Measurements from ENCODE around the gene ZNF32.
"Not testable (repeated sequence)": the region's sequence is repeated elsewhere in the genome, so short reads cannot be mapped to it uniquely, and the experiment has no call there.

Gene ZNF32

DNA sequence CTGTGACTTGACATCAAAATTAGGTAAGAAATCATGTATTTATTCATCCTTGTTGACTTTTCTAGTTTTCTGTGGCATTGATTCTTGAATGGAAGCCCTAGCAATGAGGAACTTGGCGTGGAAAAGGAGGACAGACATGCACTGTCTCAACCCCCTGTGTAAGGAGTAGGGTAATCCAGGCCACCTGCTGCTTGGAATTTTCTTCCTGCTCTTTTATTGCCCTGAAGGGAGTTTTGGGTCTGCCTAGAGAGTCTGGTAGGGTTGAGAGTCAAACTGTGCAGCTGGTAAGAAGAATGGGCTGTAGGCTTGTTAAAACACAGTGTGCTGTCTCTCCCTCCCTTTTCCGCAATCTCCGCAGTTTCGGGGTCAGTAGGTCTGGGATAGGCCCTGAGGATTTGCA is 19.7 kb downstream of the ZNF32 start:
- Histone ChIP-seq H3K4me1 (ENCODE audit: insufficient read depth, low read length) (no peaks in the 10 kb centered on the region), H3K9ac (ENCODE audit: low read depth, low read length) (no peak overlapping the region), H3K9me3 (ENCODE audit: insufficient read depth, low read depth, low read length) (no peaks in the 10 kb centered on the region), H3K36me3 (ENCODE audit: insufficient read depth, low read length) (no peaks in the 10 kb centered on the region), H3K4me3 (ENCODE audit: low read length) (no peak overlapping the region), H3K27ac (ENCODE audit: low read depth, low read length) (no peak overlapping the region), H3K27me3 (ENCODE audit: insufficient read depth, low read length) (no peaks in the 10 kb centered on the region)
- WGBS = 91% methylated on average over 4 of the region's 4 CpGs

DNA sequence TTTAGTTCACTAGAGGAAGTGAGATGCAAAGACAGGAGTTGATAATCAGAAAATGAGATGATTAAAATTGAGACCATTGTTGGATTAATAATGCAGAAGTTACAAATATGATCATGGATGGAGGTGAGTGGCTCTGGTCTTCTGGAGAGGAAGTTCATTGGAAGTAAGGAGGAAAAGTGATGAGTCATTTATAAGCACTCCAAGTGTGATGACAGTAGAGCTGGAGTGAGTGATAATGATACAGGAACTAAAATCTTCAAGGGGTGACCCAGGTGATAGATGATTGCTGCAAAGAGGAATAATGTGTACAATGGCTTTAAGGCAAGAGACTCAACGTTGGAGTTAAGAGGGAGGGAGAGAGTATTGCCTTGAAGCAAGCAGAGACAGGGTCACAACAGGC is 20.7 kb downstream of the ZNF32 start:
- no peaks in the 10 kb centered on the region for H3K27me3 ChIP-seq (ENCODE audit: insufficient read depth, low read length)
- no peaks in the 10 kb centered on the region for H3K4me1 ChIP-seq (ENCODE audit: insufficient read depth, low read length)
- 72% methylated on average over 1 of the region's 1 CpG for WGBS
- no peaks in the 10 kb centered on the region for H3K36me3 ChIP-seq (ENCODE audit: insufficient read depth, low read length)
- no peak overlapping the region for H3K4me3 ChIP-seq (ENCODE audit: low read length)
- H3K9ac ChIP-seq (ENCODE audit: low read depth, low read length) = no peak overlapping the region
- no peaks in the 10 kb centered on the region for H3K9me3 ChIP-seq (ENCODE audit: insufficient read depth, low read depth, low read length)
- no peak overlapping the region for H3K27ac ChIP-seq (ENCODE audit: low read depth, low read length)

DNA sequence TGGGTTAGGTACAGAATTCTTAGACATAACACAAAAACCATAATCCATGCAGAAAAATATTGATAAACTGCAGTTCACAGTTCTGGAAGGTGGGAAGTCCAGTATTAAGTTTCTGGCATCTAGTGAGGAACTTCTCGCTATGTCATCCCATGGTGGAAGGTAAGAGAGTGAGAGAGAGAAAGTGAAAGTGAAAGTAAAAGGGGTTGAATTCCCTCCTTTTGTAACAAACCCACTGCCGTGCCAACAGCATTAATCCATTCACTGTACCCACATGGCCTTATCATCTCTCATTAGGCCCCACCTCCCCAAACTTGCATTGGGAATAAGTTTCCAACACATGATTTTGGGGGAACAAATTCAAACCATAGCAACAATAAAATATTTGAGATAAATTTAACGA is 25.3 kb downstream of the ZNF32 start:
- WGBS = 93% methylated on average over 2 of the region's 3 CpGs
- Histone ChIP-seq H3K27ac (ENCODE audit: low read depth, low read length) (no peak overlapping the region), H3K36me3 (ENCODE audit: insufficient read depth, low read length) (no peaks in the 10 kb centered on the region), H3K4me3 (ENCODE audit: low read length) (no peak overlapping the region), H3K4me1 (ENCODE audit: insufficient read depth, low read length) (no peaks in the 10 kb centered on the region), H3K9me3 (ENCODE audit: insufficient read depth, low read depth, low read length) (peaks cover 19% of the 10 kb centered on the region; the same call in 1 of the 2 replicates), H3K27me3 (ENCODE audit: insufficient read depth, low read length) (no peaks in the 10 kb centered on the region), H3K9ac (ENCODE audit: low read depth, low read length) (no peak overlapping the region)

GRCh38 chr10:43622038-43622437 is 26.6 kb downstream of the ZNF32 start:
- Histone ChIP-seq H3K9me3 (ENCODE audit: insufficient read depth, low read depth, low read length) (peaks cover 30% of the 10 kb centered on the region), H3K9ac (ENCODE audit: low read depth, low read length) (no peak overlapping the region), H3K4me3 (ENCODE audit: low read length) (no peak overlapping the region), H3K4me1 (ENCODE audit: insufficient read depth, low read length) (no peaks in the 10 kb centered on the region), H3K27ac (ENCODE audit: low read depth, low read length) (no peak overlapping the region), H3K27me3 (ENCODE audit: insufficient read depth, low read length) (no peaks in the 10 kb centered on the region), H3K36me3 (ENCODE audit: insufficient read depth, low read length) (peaks cover 5% of the 10 kb centered on the region)
- WGBS = 88% methylated on average over 2 of the region's 2 CpGs

GRCh38 chr10:43619368-43619767 is 29.3 kb downstream of the ZNF32 start:
- no peak overlapping the region for H3K9ac ChIP-seq (ENCODE audit: low read depth, low read length)
- H3K4me1 ChIP-seq (ENCODE audit: insufficient read depth, low read length) = no peaks in the 10 kb centered on the region
- H3K4me3 ChIP-seq (ENCODE audit: low read length) = no peak overlapping the region
- H3K36me3 ChIP-seq (ENCODE audit: insufficient read depth, low read length) = peaks cover 31% of the 10 kb centered on the region
- WGBS = 88% methylated on average over 2 of the region's 2 CpGs
- no peak overlapping the region for H3K27ac ChIP-seq (ENCODE audit: low read depth, low read length)
- peaks cover 56% of the 10 kb centered on the region for H3K9me3 ChIP-seq (ENCODE audit: insufficient read depth, low read depth, low read length)
- no peaks in the 10 kb centered on the region for H3K27me3 ChIP-seq (ENCODE audit: insufficient read depth, low read length)

DNA sequence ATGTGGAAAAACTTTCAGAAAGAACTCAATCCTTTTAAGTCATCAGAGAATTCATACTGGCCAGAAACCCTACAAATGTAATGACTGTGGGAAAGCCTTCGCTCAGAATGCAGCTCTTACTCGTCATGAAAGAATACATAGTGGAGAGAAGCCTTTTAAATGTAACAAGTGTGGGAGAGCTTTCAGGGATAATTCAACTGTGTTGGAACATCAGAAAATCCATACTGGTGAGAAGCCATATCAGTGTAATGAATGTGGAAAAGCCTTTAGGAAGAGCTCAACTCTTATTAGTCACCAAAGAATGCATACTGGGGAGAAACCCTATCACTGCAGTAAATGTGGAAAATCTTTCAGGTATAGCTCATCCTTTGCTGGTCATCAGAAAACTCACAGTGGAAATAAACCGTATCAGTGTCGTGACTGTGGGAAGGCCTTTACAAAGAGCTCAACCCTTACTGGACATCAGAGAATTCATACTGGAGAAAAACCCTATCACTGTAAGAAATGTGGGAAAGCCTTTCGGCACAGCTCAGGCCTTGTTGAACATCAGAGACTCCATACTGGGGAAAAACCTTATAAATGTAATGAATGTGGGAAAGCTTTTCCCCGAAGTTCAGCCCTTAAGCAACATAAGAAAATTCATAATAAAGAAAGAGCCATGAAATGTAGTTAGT is 31.8 kb downstream of the ZNF32 start:
- Histone ChIP-seq H3K36me3 (ENCODE audit: insufficient read depth, low read length) (peaks cover 54% of the 10 kb centered on the region), H3K4me1 (ENCODE audit: insufficient read depth, low read length) (no peaks in the 10 kb centered on the region), H3K4me3 (ENCODE audit: low read length) (no peak overlapping the region), H3K9ac (ENCODE audit: low read depth, low read length) (no peak overlapping the region), H3K27me3 (ENCODE audit: insufficient read depth, low read length) (no peaks in the 10 kb centered on the region), H3K27ac (ENCODE audit: low read depth, low read length) (no peak overlapping the region), H3K9me3 (ENCODE audit: insufficient read depth, low read depth, low read length) (peaks cover 63% of the 10 kb centered on the region)
- WGBS = 87% methylated on average over 5 of the region's 6 CpGs

DNA sequence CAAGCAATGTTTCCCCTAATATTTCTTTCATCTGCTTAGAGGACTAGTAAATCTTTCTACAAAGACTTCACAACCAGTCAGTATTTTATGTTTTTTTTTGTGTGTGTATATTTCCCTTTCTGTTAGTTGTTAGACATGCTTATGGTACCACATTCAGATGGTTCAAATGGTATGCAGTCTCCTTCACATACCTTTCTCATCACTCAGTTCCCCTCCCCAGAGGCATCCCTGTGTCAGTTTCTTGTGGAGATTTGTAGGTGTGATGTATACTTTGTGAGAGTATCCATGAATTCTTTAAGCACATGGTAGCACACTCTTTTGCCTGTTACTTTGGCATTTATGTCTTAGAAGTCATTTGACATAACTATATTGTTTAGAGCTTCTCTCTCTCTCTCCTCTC is 38.0 kb downstream of the ZNF32 start:
- Histone ChIP-seq H3K36me3 (ENCODE audit: insufficient read depth, low read length) (peaks cover 61% of the 10 kb centered on the region), H3K9me3 (ENCODE audit: insufficient read depth, low read depth, low read length) (peaks cover 19% of the 10 kb centered on the region), H3K4me3 (ENCODE audit: low read length) (no peak overlapping the region), H3K9ac (ENCODE audit: low read depth, low read length) (no peak overlapping the region), H3K27ac (ENCODE audit: low read depth, low read length) (no peak overlapping the region), H3K4me1 (ENCODE audit: insufficient read depth, low read length) (peaks cover 5% of the 10 kb centered on the region), H3K27me3 (ENCODE audit: insufficient read depth, low read length) (peaks cover 5% of the 10 kb centered on the region; the same call in 1 of the 2 replicates)

GRCh38 chr10:43607199-43607573 is 41.5 kb downstream of the ZNF32 start:
- Histone ChIP-seq H3K4me1 (ENCODE audit: insufficient read depth, low read length) (peaks cover 5% of the 10 kb centered on the region), H3K36me3 (ENCODE audit: insufficient read depth, low read length) (peaks cover 29% of the 10 kb centered on the region; the same call in 1 of the 2 replicates), H3K4me3 (ENCODE audit: low read length) (peak overlapping the region; percentile 78), H3K9ac (ENCODE audit: low read depth, low read length) (peak overlapping the region; percentile 69; the same call in 1 of the 2 replicates), H3K27ac (ENCODE audit: low read depth, low read length) (no peak overlapping the region), H3K27me3 (ENCODE audit: insufficient read depth, low read length) (peaks cover 6% of the 10 kb centered on the region; the same call in 1 of the 2 replicates), H3K9me3 (ENCODE audit: insufficient read depth, low read depth, low read length) (no peaks in the 10 kb centered on the region)
- 86% methylated on average over 10 of the region's 10 CpGs for WGBS

- Histone ChIP-seq H3K4me1 (ENCODE audit: insufficient read depth, low read length) (peaks cover 5% of the 10 kb centered on the region), H3K4me3 (ENCODE audit: low read length) (peak within 1 kb of the TSS; percentile 78), H3K9me3 (ENCODE audit: insufficient read depth, low read depth, low read length) (0 out of 2 replicates have a peak, but pooled peaks cover 2% of the 10 kb centered on the region), H3K9ac (ENCODE audit: low read depth, low read length) (peak within 1 kb of the TSS; percentile 69), H3K36me3 (ENCODE audit: insufficient read depth, low read length) (peaks cover 24% of the 10 kb centered on the region; the same call in 1 of the 2 replicates), H3K27ac (ENCODE audit: low read depth, low read length) (no peak within 1 kb of the TSS), H3K27me3 (ENCODE audit: insufficient read depth, low read length) (peaks cover 6% of the 10 kb centered on the region; the same call in 1 of the 2 replicates)
- 5% methylated on average over 58 of the region's 58 CpGs for WGBS
These were observed 42.1 kb downstream of the ZNF32 start, which contains the start of gene ZNF485 for GRCh38 chr10:43606323-43607198. TSS of gene ZNF485 (plus strand) at chr10:43606438. CDS start at chr10:43607051, 613 bp downstream.

- H3K4me3 ChIP-seq (ENCODE audit: low read length) = peak overlapping the region; percentile 78
- no peak overlapping the region for H3K27ac ChIP-seq (ENCODE audit: low read depth, low read length)
- H3K4me1 ChIP-seq (ENCODE audit: insufficient read depth, low read length) = peaks cover 5% of the 10 kb centered on the region
- H3K27me3 ChIP-seq (ENCODE audit: insufficient read depth, low read length) = peaks cover 6% of the 10 kb centered on the region; the same call in 1 of the 2 replicates
- no peak overlapping the region for H3K9ac ChIP-seq (ENCODE audit: low read depth, low read length)
- H3K9me3 ChIP-seq (ENCODE audit: insufficient read depth, low read depth, low read length) = peaks cover 6% of the 10 kb centered on the region
- H3K36me3 ChIP-seq (ENCODE audit: insufficient read depth, low read length) = peaks cover 18% of the 10 kb centered on the region; the same call in 1 of the 2 replicates
- 66% methylated on average over 12 of the region's 12 CpGs for WGBS
These were observed 42.8 kb downstream of the ZNF32 start for GRCh38 chr10:43605850-43606322.

GRCh38 chr10:43601576-43601975 is 47.1 kb downstream of the ZNF32 start:
- not testable (repeated sequence) for H3K9ac ChIP-seq (ENCODE audit: low read depth, low read length); H3K9me3 ChIP-seq (ENCODE audit: insufficient read depth, low read depth, low read length); H3K36me3 ChIP-seq (ENCODE audit: insufficient read depth, low read length); H3K27ac ChIP-seq (ENCODE audit: low read depth, low read length); H3K4me3 ChIP-seq (ENCODE audit: low read length); H3K27me3 ChIP-seq (ENCODE audit: insufficient read depth, low read length); H3K4me1 ChIP-seq (ENCODE audit: insufficient read depth, low read length)
- 82% methylated on average over 5 of the region's 6 CpGs for WGBS
